BLaER1 treated with 17β-estradiol and CSF1 and Interleukin-3, amounts not matched to agents 10 nM and 100 nM (cell line): ENCODE results near the gene GNG7.

Experiments
- H3K27ac ChIP-seq, 11 experiments: shearing (Covaris generic); formaldehyde crosslinking; 2 replicates each; pipeline ENCODE4 v1.8.1; 2022
- H3K27me3 ChIP-seq, 11 experiments: shearing (Covaris generic); formaldehyde crosslinking; 2 replicates each; pipeline ENCODE4 v1.8.1; 2022
- H3K36me3 ChIP-seq, 11 experiments: shearing (Covaris generic); formaldehyde crosslinking; 2 replicates each; pipeline ENCODE4 v1.8.1; 2022
- H3K4me1 ChIP-seq, 10 experiments: shearing (Covaris generic); formaldehyde crosslinking; 2 replicates each; pipeline ENCODE4 v1.8.1; 2022
- H3K4me2 ChIP-seq, 11 experiments: shearing (Covaris generic); formaldehyde crosslinking; 2 replicates each; pipeline ENCODE4 v1.8.1; 2022
- H3K4me3 ChIP-seq, 10 experiments: shearing (Covaris generic); formaldehyde crosslinking; 2 replicates each; pipeline ENCODE4 v1.8.1; 2022
- H3K9ac ChIP-seq, 11 experiments: shearing (Covaris generic); formaldehyde crosslinking; 2 replicates each; pipeline ENCODE4 v1.8.1; 2022
- H3K9me3 ChIP-seq, 11 experiments: shearing (Covaris generic); formaldehyde crosslinking; replicated peaks in 1 of 11; 2 replicates each; pipeline ENCODE4 v1.8.1; 2022
- H4K20me1 ChIP-seq, 11 experiments: shearing (Covaris generic); formaldehyde crosslinking; 2 replicates each; pipeline ENCODE4 v1.8.1; 2022
- Cebpa-rat ChIP-seq, 11 experiments: shearing (Covaris generic); IDR thresholded peaks; 2 replicates each; pipeline ENCODE4 v1.8.1; 2022

The GNG7 gene

DNA sequence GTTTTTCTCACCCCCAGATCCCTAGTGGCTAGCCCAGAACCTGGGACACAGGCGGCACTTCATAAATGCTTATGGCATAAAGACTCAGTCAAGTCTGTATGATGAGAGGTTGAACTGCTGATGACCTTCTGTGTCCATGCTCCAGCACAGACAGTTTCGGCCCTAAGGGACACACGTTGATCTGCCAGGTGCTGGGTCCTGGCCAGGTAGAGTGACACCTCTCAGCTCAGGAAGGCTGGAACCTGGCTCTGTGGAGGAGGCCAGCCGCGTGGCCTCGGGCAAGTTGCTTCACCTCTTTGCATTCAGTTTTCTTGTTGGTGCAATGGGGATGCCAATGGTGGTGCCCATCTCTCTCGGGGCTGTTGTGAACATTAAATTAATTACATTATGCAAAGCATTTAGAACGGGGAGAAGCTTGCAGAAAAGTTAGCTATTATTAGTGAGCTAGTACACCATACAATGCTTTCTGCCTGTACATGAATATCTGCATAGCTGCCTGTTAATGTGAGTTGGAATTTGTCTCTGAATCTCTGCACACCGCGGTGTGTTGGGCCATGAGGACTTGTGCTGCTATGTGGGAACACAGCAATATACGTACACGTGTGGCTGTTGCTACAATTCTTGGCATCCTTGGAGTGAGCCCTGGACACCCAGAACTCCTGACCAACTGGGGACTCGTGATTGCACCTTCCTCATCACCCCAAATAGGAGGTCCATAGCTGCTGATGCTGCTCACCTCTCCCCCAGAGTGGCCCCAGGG, 218.1 kb downstream of the GNG7 start:
- no peak overlapping the region for H3K4me2 ChIP-seq
- TF ChIP-seq Cebpa-rat (IDR thresholded peaks at IDR 0.05) = no peak
- no peak overlapping the region for H3K27ac ChIP-seq
- peaks cover 11 to 23% (median 15%) of the 10 kb centered on the region in 11 experiments for H3K27me3 ChIP-seq
- H3K9ac ChIP-seq = no peak overlapping the region
- peaks cover 0 to 18% (median 6%) of the 10 kb centered on the region in 11 experiments; a peak in 10 of 22 replicates for H4K20me1 ChIP-seq
- no peak overlapping the region for H3K4me3 ChIP-seq
- H3K9me3 ChIP-seq = peaks cover 24 to 39% (median 34%) of the 10 kb centered on the region in 11 experiments
- H3K4me1 ChIP-seq = peaks cover 23 to 49% (median 32%) of the 10 kb centered on the region in 10 experiments
- peaks cover 0 to 7% (median 0%) of the 10 kb centered on the region in 11 experiments; a peak in 2 of 22 replicates for H3K36me3 ChIP-seq

GRCh38 chr19:2483484-2484151, 218.9 kb downstream of the GNG7 start:
- H3K27me3 ChIP-seq = peaks cover 3 to 15% (median 7%) of the 10 kb centered on the region in 11 experiments
- H3K9me3 ChIP-seq = peaks cover 24 to 39% (median 34%) of the 10 kb centered on the region in 11 experiments
- no peak overlapping the region for H3K4me2 ChIP-seq
- peaks cover 0 to 7% (median 0%) of the 10 kb centered on the region in 11 experiments; a peak in 2 of 22 replicates for H3K36me3 ChIP-seq
- H3K4me3 ChIP-seq = no peak overlapping the region
- H4K20me1 ChIP-seq = peaks cover 0 to 11% (median under 1%) of the 10 kb centered on the region in 11 experiments; a peak in 9 of 22 replicates
- no peak overlapping the region for H3K9ac ChIP-seq
- no peak for TF ChIP-seq Cebpa-rat (IDR thresholded peaks at IDR 0.05)
- no peak overlapping the region for H3K27ac ChIP-seq
- H3K4me1 ChIP-seq = peaks cover 20 to 49% (median 32%) of the 10 kb centered on the region in 10 experiments

- peaks cover 0 to 14% (median 5%) of the 10 kb centered on the region in 11 experiments; a peak in 13 of 22 replicates for H4K20me1 ChIP-seq
- no peak overlapping the region for H3K27ac ChIP-seq
- H3K36me3 ChIP-seq = peaks cover 0 to 7% (median 0%) of the 10 kb centered on the region in 11 experiments; a peak in 2 of 22 replicates
- no peak for TF ChIP-seq Cebpa-rat (IDR thresholded peaks at IDR 0.05)
- peaks cover 0 to 10% (median 2%) of the 10 kb centered on the region in 11 experiments; a peak in 12 of 22 replicates for H3K27me3 ChIP-seq
- H3K9me3 ChIP-seq = peaks cover 24 to 39% (median 34%) of the 10 kb centered on the region in 11 experiments
- H3K4me2 ChIP-seq = no peak overlapping the region
- peaks cover 17 to 49% (median 31%) of the 10 kb centered on the region in 10 experiments; a peak in 18 of 20 replicates for H3K4me1 ChIP-seq
- H3K4me3 ChIP-seq = no peak overlapping the region
- H3K9ac ChIP-seq = no peak overlapping the region
Observed at GRCh38 chr19:2483084-2483483, 219.4 kb downstream of the GNG7 start.

DNA sequence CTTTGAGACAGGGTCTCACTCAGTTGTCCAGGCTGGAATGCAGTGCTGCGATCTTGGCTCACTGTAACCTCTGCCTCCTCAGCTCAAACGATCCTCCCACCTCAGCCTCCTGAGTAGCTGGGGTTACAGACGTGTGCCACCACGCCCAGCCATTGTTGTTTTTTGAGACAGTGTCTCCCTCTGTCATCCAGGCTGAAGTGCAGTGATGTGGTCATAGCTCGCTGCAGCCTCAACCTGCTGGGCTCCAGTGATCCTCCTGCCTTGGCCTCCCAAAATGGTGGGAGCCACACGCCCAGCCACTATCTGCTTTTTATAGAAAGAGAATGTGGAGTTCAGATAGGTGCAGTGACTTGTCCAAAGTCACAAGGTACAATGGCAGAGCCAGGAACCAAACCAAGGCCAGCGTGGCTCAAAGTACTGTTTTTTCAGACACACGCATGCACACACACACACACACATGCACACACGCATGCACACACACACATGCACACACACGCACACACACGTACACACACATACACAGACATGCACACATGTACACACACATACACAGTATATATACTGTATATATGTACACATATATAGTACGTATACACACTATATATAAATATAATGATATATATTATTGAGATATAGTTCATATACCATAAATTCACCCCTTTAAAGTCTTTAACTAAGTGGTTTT, 220.0 kb downstream of the GNG7 start:
- TF ChIP-seq Cebpa-rat (IDR thresholded peaks at IDR 0.05) = no peak
- H3K4me3 ChIP-seq = no peak overlapping the region
- peaks cover 24 to 39% (median 34%) of the 10 kb centered on the region in 11 experiments for H3K9me3 ChIP-seq
- H3K9ac ChIP-seq = no peak overlapping the region
- H4K20me1 ChIP-seq = peaks cover 5 to 20% (median 11%) of the 10 kb centered on the region in 11 experiments; a peak in 20 of 22 replicates
- peaks cover 0 to 4% (median 0%) of the 10 kb centered on the region in 11 experiments; a peak in 3 of 22 replicates for H3K27me3 ChIP-seq
- peaks cover 0 to 7% (median 0%) of the 10 kb centered on the region in 11 experiments; a peak in 8 of 22 replicates for H3K36me3 ChIP-seq
- no peak overlapping the region for H3K4me2 ChIP-seq
- H3K4me1 ChIP-seq = peaks cover 13 to 49% (median 32%) of the 10 kb centered on the region in 10 experiments; a peak in 18 of 20 replicates
- no peak overlapping the region for H3K27ac ChIP-seq

DNA sequence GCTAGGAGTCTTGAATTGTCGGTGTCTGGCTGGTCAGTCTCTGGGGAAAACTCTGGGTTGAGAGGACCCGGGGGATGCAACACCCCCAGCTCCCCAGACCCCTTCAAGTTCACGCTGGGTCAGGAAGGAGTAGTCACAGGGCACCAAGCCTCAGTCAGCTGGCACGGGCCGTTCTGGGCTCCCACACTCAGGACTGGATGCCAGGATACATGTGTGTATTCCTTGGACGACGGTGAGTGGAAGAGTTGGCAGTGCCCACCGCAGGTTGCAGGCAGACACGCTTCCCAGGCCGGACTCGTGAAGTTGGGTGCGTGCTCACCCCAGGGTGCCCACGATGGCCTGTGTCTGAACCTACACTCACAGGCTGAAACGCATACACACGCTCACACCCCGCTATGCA, 221.0 kb downstream of the GNG7 start:
- H3K4me3 ChIP-seq = no peak overlapping the region
- no peak overlapping the region for H3K27ac ChIP-seq
- H3K4me1 ChIP-seq = peaks cover 13 to 53% (median 36%) of the 10 kb centered on the region in 10 experiments; a peak in 18 of 20 replicates
- TF ChIP-seq Cebpa-rat (IDR thresholded peaks at IDR 0.05) = no peak
- H4K20me1 ChIP-seq = peaks cover 16 to 30% (median 21%) of the 10 kb centered on the region in 11 experiments
- H3K36me3 ChIP-seq = peaks cover 0 to 13% (median 0%) of the 10 kb centered on the region in 11 experiments; a peak in 9 of 22 replicates
- H3K27me3 ChIP-seq = no peaks in the 10 kb centered on the region
- peaks cover 24 to 39% (median 34%) of the 10 kb centered on the region in 11 experiments for H3K9me3 ChIP-seq
- H3K4me2 ChIP-seq = no peak overlapping the region
- no peak overlapping the region for H3K9ac ChIP-seq

DNA sequence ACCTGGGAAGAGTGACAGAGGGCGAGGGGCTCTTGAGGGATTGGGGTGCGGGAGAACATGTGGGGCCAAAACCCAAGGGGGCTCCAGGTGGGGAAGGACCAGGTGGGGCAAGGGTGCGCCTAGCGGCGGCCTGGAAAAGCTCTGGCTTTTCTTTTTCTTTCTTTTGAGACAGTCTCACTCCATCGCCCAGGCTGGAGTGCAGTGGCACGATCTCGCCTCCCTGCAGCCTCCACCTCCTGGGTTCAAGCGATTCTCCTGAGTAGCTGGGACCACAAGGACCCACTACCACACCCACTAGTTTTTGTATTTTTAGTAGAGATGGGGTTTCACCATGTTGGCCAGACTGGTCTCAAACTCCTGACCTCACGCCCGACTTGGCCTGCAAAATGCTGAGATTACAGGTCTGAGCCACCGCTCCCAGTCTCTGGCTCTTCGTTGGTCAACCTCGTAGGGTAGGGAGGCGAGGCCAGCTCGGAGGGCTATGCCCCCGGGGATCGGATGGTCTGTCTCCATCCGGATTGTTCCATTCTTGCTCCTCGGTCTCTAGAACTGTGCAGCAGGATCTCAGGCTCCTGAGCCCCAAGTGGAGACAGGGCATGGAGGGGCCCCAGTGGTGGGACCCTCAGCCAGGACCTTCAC, 222.8 kb downstream of the GNG7 start:
- H3K9me3 ChIP-seq = peaks cover 24 to 38% (median 34%) of the 10 kb centered on the region in 11 experiments

GRCh38 chr19:2478756-2479555, 223.5 kb downstream of the GNG7 start:
- H3K9me3 ChIP-seq = peaks cover 19 to 30% (median 28%) of the 10 kb centered on the region in 11 experiments
- H3K36me3 ChIP-seq = peaks cover 0 to 13% (median 0%) of the 10 kb centered on the region in 11 experiments; a peak in 9 of 22 replicates
- peak overlapping the region; percentile 73 to 92 (median 89); a peak in 21 of 22 replicates for H3K9ac ChIP-seq
- peaks cover 21 to 45% (median 29%) of the 10 kb centered on the region in 11 experiments for H4K20me1 ChIP-seq
- peaks cover 22 to 53% (median 49%) of the 10 kb centered on the region in 10 experiments; a peak in 18 of 20 replicates for H3K4me1 ChIP-seq
- no peaks in the 10 kb centered on the region for H3K27me3 ChIP-seq
- peak overlapping the region; percentile 92 to 100 (median 99) for H3K4me2 ChIP-seq
- no peak for TF ChIP-seq Cebpa-rat (IDR thresholded peaks at IDR 0.05)
- peak overlapping the region in 10 of 11 experiments; percentile 41 to 90 (median 86); a peak in 20 of 22 replicates for H3K27ac ChIP-seq
- peak overlapping the region; percentile 77 to 99 (median 94) for H3K4me3 ChIP-seq

More for the DNA sequence above, 222.8 kb downstream of the GNG7 start:
- Histone ChIP-seq H3K27me3 (no peaks in the 10 kb centered on the region), H3K4me2 (peak overlapping the region; percentile 92 to 100 (median 99)), H3K4me1 (peaks cover 18 to 49% (median 44%) of the 10 kb centered on the region in 10 experiments; a peak in 18 of 20 replicates), H4K20me1 (peaks cover 21 to 45% (median 29%) of the 10 kb centered on the region in 11 experiments), H3K4me3 (peak overlapping the region; percentile 77 to 99 (median 94)), H3K27ac (peak overlapping the region in 10 of 11 experiments; percentile 41 to 90 (median 86); a peak in 19 of 22 replicates), H3K9ac (peak overlapping the region in 10 of 11 experiments; percentile 73 to 92 (median 90); a peak in 17 of 22 replicates), H3K36me3 (peaks cover 0 to 13% (median 0%) of the 10 kb centered on the region in 11 experiments; a peak in 9 of 22 replicates)
- TF ChIP-seq Cebpa-rat (IDR thresholded peaks at IDR 0.05) = no peak
